Colonic mucosa (tissue), 4 donors: ENCODE measurements around the gene NTM. TPM values are rescaled to one million over a fixed set of nuclear protein-coding genes. Genes with fewer than 3 reads are reported as not detected.

ENCODE experiments used
- DNase-seq: peaks from one replicate; pipeline ENCODE4 v3.0.0-alpha.2; 2020
- H3K27ac ChIP-seq: fragments of 200-600 bp; one replicate; pipeline ENCODE4 v1.8.0; 2021
- H3K27me3 ChIP-seq: fragments of 200-600 bp; one replicate; pipeline ENCODE4 v1.8.0; 2021
- H3K36me3 ChIP-seq: fragments of 200-600 bp; one replicate; pipeline ENCODE4 v1.8.0; 2021
- H3K4me1 ChIP-seq: fragments of 200-600 bp; one replicate; pipeline ENCODE4 v1.8.0; 2021; ENCODE audit warnings: mild to moderate bottlenecking
- H3K4me3 ChIP-seq: fragments of 200-600 bp; one replicate; pipeline ENCODE4 v1.8.0; 2021
- H3K9ac ChIP-seq, 2 donors: one replicate each; pipeline ENCODE4 v1.7.0; 2013; ENCODE audit warnings: control low read depth in 2 of 2, low read depth in 2 of 2, low read length in 2 of 2
- H3K9me3 ChIP-seq: fragments of 200-600 bp; one replicate; pipeline ENCODE4 v1.8.0; 2021
- intact Hi-C: fragments of 100-400 bp; cut with DNase I; formaldehyde crosslinking; loops from one replicate; pipeline ENCODE4 v1.14.1; 2022
- total RNA-seq, 2 donors: library from RNA; stranded (reverse); fragmentation: NEBNext Ultra II Directional in 1 of 2; extraction: Animal tissue kit (Norgen Biotek cat#: 25700) in 1 of 2; gene quantifications; one replicate each; pipeline ENCODE4 v1.2.1, GENCODE V29; 2021
- TF ChIP-seq, protein P1 (sequence below): fragments of 200-600 bp; IDR thresholded peaks from one replicate; pipeline ENCODE4 v1.8.0; 2022; ENCODE audit warnings: antibody characterized with exemption, mild to moderate bottlenecking
- donor health status: healthy.
- donor health status: DM: no; HTN: no; CAD: no.
- donor health status: DM: no; HTN: no; CAD: no.

The NTM gene
- total RNA-seq, 2 donors from 2014 or later = 1.6 to 2.8 TPM

DNA sequence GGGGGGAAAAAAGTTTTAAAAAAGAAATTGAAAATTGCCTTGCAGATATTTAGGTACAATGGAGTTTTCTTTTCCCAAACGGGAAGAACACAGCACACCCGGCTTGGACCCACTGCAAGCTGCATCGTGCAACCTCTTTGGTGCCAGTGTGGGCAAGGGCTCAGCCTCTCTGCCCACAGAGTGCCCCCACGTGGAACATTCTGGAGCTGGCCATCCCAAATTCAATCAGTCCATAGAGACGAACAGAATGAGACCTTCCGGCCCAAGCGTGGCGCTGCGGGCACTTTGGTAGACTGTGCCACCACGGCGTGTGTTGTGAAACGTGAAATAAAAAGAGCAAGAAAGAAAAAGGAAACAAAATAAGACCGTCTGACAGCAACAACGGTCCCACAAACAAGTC, 964.9 kb downstream of the NTM start:
- Histone ChIP-seq H3K4me1 (no peaks in the 10 kb centered on the region), H3K27me3 (no peaks in the 10 kb centered on the region), H3K9me3 (no peaks in the 10 kb centered on the region), H3K27ac (no peak overlapping the region), H3K36me3 (no peaks in the 10 kb centered on the region), H3K4me3 (no peak overlapping the region), H3K9ac (no peak overlapping the region)
- TF ChIP-seq, protein P1, sequence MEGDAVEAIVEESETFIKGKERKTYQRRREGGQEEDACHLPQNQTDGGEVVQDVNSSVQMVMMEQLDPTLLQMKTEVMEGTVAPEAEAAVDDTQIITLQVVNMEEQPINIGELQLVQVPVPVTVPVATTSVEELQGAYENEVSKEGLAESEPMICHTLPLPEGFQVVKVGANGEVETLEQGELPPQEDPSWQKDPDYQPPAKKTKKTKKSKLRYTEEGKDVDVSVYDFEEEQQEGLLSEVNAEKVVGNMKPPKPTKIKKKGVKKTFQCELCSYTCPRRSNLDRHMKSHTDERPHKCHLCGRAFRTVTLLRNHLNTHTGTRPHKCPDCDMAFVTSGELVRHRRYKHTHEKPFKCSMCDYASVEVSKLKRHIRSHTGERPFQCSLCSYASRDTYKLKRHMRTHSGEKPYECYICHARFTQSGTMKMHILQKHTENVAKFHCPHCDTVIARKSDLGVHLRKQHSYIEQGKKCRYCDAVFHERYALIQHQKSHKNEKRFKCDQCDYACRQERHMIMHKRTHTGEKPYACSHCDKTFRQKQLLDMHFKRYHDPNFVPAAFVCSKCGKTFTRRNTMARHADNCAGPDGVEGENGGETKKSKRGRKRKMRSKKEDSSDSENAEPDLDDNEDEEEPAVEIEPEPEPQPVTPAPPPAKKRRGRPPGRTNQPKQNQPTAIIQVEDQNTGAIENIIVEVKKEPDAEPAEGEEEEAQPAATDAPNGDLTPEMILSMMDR = no peak
- no peak for DNase-seq
- intact Hi-C loops = no loop called here

DNA sequence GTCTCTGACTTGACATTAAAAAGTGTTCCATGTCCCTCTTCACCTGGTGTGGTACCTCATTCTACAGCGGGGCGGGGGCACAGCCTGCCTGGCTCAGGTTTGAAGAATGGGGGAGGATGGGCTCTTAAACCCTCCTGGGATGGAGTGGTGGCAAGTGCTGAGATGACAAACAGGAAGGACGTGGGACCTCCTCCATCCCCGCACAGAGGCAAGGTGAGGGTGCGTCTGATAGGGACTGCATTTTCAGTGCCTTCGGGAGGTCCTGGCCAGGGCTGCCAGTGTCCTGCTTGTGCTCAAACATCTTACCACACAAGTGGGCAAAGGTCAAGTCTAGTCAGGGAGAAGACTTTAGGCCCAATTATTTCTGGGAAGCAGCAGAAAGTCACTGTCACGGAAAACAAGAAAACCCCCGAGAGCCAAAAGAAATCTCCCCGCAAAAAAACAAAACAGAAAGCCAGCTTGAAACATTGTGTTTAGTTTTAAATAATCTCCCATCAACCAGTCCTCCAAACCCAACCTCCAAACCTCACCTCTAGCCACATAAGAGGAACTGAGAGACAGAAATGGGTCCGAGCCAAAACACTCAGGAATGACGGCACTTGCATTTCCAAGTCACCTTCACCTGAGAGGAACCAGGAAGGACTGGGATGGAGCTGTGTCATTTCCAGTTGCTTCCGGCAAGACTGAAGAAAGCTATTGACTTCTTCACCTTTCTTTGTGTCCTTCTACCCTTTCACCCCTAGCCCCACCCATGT, 966.5 kb downstream of the NTM start:
- Histone ChIP-seq H3K27ac (no peak overlapping the region), H3K27me3 (no peaks in the 10 kb centered on the region), H3K9me3 (no peaks in the 10 kb centered on the region), H3K36me3 (no peaks in the 10 kb centered on the region), H3K9ac (no peak overlapping the region), H3K4me1 (no peaks in the 10 kb centered on the region), H3K4me3 (no peak overlapping the region)
- TF ChIP-seq, protein P1 = no peak
- intact Hi-C loops = no loop called here
- no peak for DNase-seq

DNA sequence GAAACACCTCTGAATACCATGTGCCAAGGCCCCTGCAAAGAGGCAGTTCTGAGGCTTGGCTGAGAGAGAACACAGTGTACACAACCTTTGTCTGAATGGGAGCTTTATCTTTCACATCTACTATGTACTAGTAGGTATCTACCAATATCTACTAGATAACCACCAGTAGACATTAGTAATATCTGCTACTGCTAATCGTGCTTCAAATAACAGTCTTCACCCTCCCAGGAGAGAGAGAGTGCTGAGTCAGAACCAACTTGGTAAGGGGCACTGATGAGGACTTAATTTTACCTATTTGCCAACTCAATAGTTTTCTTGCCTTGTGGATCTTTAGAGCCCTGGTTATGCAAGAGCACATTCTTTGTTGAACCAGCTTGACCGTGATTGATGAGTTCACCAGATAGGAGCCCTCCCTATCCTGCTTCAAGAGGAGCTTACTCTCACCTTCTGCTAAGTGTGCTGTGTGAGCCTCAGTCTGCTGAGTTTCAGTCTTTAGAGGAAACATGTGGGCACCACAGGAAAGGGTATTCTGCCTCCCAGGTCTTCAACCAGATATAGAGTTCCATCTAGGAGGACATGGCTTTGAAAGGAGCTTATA, 967.5 kb downstream of the NTM start:
- no peak overlapping the region for H3K4me3 ChIP-seq
- no peak overlapping the region for H3K27ac ChIP-seq
- H3K27me3 ChIP-seq = no peaks in the 10 kb centered on the region
- H3K4me1 ChIP-seq = no peaks in the 10 kb centered on the region
- TF ChIP-seq, protein P1 = no peak
- DNase-seq = no peak
- no peak overlapping the region for H3K9ac ChIP-seq
- no peaks in the 10 kb centered on the region for H3K9me3 ChIP-seq
- no peaks in the 10 kb centered on the region for H3K36me3 ChIP-seq
- intact Hi-C loops = no loop called here

DNA sequence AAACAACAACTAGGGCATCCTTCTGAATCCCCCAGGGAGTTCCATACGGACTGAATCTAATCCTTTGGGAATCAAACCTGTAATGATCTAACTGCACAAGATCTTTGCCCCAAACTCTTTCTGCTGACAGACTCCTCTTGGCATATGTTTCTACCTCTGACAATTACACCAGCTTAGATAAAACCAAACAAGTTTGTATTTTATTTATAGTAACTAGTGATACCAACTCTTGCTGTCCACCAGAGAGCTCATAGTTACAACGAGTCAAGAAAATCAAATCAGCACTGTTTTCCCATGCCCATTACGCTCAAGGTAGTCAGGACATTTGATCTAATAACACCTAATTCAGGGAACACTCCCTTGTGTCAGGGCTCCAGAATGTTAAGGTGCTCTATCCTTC, 972.0 kb downstream of the NTM start:
- Histone ChIP-seq H3K4me1 (no peaks in the 10 kb centered on the region), H3K36me3 (no peaks in the 10 kb centered on the region), H3K9ac (no peak overlapping the region), H3K27me3 (no peaks in the 10 kb centered on the region), H3K9me3 (no peaks in the 10 kb centered on the region), H3K4me3 (no peak overlapping the region), H3K27ac (no peak overlapping the region)
- no peak for DNase-seq
- TF ChIP-seq, protein P1 = no peak
- intact Hi-C loops = no loop called here

DNA sequence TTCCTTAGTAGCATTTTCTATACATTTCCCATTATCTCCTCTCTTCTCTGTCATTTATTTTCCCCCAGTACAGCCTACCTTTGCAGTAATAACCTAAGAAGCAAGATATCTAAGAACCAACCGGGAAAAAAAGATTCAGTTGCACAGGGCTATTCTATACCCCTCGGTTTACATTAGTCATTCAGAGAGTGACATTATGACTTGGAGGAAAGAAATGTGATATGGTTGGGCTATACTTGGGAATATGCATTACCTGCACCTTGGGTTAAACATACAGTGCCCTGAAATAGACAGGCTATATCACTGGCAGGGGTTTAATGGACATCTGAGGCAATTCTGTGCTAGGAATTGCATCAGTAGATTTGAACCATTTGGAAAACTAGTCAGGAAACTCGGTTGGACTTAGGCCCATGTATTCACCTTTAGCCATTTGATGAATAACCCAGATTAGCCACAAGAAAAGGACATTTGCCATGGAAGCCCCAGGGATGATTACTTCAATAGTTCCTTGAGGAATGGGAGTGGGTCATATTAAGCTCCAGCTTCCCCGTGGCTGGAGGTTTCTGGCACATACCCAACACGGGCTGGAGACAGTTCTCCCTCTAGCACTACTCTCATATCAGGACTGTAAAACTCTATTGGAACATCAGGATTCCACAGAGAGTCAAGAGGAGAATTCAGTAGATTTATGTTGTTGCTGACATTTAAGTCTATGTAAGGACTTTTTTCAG, 973.2 kb downstream of the NTM start:
- Histone ChIP-seq H3K4me1 (no peaks in the 10 kb centered on the region), H3K27ac (no peak overlapping the region), H3K36me3 (no peaks in the 10 kb centered on the region), H3K9ac (no peak overlapping the region), H3K27me3 (no peaks in the 10 kb centered on the region), H3K4me3 (no peak overlapping the region), H3K9me3 (no peaks in the 10 kb centered on the region)
- intact Hi-C loops = no loop called here
- DNase-seq = no peak
- TF ChIP-seq, protein P1 = no peak
